AG08395 (cell line): ENCODE measurements around the gene ARHGAP25.

Experiments used
- DNase-seq: peaks from one replicate; pipeline ENCODE4 v3.0.0; 2012; ENCODE audit warnings: mixed read lengths, low spot score

Gene ARHGAP25, protein sequence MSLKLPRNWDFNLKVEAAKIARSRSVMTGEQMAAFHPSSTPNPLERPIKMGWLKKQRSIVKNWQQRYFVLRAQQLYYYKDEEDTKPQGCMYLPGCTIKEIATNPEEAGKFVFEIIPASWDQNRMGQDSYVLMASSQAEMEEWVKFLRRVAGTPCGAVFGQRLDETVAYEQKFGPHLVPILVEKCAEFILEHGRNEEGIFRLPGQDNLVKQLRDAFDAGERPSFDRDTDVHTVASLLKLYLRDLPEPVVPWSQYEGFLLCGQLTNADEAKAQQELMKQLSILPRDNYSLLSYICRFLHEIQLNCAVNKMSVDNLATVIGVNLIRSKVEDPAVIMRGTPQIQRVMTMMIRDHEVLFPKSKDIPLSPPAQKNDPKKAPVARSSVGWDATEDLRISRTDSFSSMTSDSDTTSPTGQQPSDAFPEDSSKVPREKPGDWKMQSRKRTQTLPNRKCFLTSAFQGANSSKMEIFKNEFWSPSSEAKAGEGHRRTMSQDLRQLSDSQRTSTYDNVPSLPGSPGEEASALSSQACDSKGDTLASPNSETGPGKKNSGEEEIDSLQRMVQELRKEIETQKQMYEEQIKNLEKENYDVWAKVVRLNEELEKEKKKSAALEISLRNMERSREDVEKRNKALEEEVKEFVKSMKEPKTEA

GRCh38 chr2:68734688-68735525, at the start of gene ARHGAP25:
Gene ARHGAP25 (plus strand): TSS chr2:68734811. CDS start chr2:68735200, 389 bp downstream.
- DNase-seq = no peak

DNA sequence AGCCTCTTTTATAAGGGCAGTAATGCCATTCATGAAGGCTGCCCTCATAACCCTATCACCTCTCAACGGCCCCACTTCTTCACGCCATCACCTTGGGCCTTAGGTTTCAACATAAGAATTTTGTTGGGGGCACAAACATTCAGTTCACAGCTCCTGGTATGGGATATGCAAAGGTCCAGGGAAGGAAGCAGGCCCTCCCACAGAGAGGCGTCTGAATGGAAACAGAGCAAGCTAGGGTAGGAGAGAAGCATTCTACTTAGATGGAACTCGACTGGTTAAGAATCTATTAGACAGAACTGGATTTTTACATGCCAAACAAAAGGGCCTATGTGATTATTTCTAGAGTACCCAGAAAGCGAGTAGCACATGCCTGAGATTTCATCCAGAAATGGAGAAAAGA, 48.4 kb upstream of the ARHGAP25 start:
- DNase-seq = no peak

DNA sequence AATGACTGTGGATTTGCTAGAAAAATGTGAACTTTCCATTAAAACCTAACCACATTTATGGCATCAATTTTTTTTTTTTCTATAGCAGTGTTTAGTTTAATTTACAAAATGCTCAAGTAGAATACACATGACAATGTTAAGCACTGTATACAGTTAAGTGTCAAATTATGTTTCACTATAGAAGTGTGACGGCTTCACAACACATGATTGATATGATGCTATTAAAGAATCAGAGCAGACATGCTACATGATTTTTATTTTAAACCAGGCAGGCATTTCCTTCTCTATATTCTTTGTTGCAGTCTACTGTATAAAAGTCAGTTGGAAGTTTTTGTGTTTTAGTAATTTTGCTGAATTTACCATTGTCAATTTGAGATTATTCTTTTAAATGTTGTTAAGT, 47.6 kb upstream of the ARHGAP25 start:
- DNase-seq = no peak

DNA sequence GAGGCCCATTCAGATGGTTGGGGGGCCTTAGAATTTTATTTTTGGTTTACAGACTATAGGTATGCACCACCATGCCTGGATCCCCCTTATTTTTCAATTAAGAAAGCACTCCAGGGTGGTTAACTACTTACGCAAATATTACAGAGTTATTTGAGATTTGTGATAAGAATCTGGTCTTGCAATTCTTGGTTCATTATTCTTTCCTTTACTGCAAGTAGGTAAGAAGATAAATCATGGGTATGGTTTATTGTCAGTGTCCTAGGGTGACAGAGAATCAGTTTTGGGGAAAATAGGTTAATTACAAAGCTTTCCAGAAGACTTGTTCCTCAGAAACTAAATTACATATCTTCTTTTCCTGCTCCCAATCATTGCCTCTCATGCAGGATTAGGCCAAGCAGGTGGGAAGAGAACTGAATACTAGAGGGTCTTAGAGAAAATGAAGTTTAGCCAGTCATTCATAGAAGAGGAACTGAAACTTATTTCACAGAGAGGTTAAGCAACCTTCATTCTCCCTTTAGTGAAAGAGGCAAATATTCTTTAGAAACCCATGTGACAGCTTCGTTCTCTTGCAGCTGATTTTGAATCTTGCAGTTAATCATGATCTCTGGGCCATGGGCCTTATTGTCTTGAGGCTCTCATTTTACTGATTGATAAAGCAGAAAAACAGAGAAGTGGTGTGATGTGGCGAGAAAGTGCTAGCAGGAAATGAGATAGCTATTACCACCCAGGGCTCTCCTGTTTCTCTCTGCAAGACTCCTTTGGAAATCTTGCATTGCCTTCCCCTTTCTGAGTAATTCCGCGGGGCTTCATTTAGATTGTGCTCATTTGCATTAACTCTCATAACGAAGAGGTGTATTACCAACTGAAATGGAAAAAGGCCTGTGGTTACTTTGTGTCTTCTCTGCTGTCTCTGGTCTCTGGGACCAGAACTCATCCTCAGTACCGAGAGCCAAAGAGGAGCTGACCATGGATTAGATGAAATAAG, 44.8 kb upstream of the ARHGAP25 start:
- DNase-seq = no peak

DNA sequence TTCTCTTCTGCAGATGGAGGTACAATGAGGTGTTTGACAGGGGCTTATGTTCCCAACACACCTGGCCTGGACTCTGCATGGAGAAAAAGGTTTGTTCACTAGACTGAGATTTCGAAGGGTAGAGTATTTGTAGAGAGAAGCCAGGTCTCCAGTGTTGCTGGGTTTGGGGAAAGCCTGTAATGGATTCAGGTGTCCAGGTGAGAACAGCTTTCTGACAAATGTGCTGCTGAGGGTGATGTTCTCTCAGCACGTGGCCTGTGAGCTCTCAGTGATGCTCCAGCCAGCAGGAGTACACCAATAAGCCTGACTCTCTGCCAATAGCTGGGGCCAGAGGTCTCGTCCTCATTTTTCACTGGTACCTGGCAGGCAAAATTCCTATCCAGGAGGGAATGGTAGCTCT, 43.8 kb upstream of the ARHGAP25 start:
- no peak for DNase-seq

GRCh38 chr2:68692511-68692910, 42.1 kb upstream of the ARHGAP25 start:
- DNase-seq = no peak

- DNase-seq = no peak
Observed at GRCh38 chr2:68693951-68694350, 40.7 kb upstream of the ARHGAP25 start.

- no peak for DNase-seq
Observed at GRCh38 chr2:68695971-68696370, 38.6 kb upstream of the ARHGAP25 start.

DNA sequence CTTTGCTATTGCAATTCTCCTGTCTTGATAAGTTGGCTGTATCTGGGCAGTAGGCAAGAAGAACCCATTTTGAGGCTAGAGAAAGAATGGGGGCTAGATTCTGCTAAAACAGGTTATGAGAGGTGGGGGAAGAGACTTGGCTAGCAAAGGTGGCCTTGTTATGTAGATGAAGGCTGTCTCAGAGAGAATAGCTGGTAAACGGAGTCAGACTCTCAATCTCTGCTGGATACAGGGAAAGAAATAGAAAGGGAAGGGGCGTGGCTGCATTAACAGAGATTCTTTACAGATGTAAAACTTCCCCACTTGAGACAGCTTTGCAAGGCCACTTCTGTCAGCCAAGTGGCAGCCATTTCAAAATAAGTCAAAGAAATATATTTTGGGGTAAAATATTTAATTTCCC, 38.1 kb upstream of the ARHGAP25 start:
- no peak for DNase-seq

DNA sequence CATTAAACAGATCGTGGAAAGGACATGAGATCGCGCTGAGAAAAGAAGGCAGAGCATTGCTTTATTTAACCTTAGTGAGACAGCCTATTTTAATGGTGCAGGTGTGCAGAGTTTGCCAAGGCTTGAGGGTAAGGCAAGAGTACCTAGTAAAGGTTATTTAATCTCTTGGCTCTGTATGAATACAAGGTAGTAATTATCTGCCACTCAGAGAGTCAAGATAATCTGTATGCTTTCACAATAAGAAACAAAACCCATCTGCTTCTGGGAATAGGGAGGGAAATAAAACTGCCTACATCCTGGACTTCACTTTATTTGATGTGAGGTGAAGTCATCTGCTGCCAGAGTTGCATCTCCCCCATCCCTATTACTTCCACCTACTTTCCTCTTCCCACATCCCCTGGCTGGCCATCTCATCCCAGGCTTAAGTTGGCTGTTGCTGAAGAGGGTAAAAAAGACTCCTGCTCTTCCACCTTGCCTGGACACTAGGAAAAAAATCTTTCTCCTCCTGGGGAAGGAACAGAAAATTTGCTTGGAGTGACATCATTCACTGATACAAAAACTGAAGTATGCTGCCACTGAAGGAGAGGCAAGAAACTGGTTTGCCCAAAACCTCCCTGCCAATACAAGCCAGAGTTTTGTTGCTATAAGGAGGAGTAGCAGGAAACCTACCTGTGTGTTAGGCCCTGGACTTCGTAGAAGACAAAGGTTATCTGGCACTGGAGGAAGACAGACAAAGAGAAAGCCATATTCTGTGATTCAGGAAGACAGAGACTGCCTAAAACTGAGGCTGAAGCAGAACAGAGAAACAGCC, 35.8 kb upstream of the ARHGAP25 start:
- no peak for DNase-seq

DNA sequence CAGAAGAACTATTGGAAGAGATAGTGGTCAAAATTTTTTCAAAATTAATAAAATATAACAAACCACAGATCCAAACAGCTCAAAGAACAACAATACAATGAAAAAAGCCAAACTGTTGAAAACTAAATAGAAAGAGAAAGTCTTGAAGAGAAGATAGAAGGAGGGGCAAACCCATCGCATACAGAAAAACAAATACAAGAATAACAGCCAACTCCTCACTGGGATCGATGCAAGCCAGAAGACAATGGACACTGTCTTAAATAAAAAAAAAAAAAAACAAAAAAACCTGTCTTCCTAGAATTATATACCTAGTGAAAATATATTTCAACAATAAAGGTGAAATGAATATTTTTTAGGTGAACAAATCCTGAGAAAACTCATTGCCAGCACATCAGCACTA, 34.1 kb upstream of the ARHGAP25 start:
- DNase-seq = no peak

GRCh38 chr2:68706637-68707036, 28.0 kb upstream of the ARHGAP25 start:
- no peak for DNase-seq

- no peak for DNase-seq
Observed at GRCh38 chr2:68708629-68709028, 26.0 kb upstream of the ARHGAP25 start.

DNA sequence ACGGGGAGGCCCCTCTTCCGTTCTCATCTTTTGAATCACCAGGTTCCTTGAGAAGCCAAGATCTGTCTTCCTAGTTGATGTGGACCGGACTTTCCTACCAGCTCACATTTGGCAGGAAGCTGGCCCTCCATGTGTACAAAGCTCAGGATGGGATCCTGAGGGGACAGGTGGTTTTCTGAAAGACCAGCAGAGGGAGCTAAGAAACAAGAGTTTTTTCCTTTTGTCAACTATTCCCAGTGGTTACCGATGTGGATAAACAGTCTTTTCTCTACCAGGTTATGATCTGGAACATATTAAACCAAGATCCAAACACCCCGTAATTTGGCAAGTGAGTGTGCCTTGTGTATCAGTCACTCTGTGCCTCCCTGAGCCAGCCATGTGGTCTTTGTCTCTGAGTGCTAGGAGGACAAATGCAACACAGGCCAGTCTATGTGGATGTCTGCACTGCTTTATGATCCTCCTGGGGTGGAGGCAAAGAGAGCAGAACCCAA, 25.1 kb upstream of the ARHGAP25 start:
- peak; percentile 70 for DNase-seq

- no peak for DNase-seq
Observed at GRCh38 chr2:68710336-68710735, 24.3 kb upstream of the ARHGAP25 start.

- no peak for DNase-seq
Observed at GRCh38 chr2:68710756-68711155, 23.9 kb upstream of the ARHGAP25 start.

DNA sequence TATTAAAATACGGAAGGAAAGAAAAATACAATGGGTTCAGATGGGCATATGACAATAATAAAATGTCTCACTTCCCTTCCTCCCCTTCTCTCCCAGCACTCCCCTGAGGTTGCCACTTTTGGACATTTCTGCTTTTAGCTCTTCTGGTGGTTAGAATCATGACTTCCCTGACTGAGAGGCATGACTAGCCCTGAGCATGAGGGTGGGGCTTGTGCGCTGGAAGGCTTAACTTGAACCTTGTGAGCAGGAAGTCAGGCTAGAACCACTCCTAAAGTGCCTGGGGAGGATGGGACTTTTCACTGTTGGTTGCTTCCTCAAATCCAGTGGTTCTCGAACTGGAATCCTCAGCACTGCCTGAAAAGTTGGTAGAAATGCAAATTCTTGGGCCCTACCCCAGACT, 19.7 kb upstream of the ARHGAP25 start:
- no peak for DNase-seq

GRCh38 chr2:68715353-68716041, 19.1 kb upstream of the ARHGAP25 start:
- DNase-seq = peak; percentile 62

GRCh38 chr2:68716604-68717304, 17.9 kb upstream of the ARHGAP25 start:
- DNase-seq = no peak
